ENCODE data around the gene STK40.

Gene STK40

DNA sequence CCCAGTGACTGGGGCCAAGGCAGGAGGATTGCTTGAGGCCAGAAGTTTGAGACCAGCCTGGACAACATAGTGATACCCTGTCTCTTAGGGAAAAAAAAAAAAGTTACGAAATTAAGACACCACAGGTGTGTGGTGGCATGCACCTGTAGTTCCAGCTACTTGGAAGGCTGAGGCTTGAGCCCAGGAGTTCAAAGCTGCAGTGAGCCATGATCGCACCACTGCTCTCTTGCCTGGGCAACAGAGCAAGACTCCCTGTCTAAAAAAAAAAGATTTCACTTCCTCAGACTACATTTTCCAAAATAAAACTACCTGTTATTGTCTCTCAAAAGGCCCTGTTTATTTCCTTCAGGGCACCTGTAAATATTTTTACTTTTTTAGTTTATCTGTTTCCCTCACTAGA is 4.7 kb upstream of the STK40 start:
- no peak overlapping the region for H3K9ac ChIP-seq
- H3K79me2 ChIP-seq: no peaks in the 10 kb centered on the region

DNA sequence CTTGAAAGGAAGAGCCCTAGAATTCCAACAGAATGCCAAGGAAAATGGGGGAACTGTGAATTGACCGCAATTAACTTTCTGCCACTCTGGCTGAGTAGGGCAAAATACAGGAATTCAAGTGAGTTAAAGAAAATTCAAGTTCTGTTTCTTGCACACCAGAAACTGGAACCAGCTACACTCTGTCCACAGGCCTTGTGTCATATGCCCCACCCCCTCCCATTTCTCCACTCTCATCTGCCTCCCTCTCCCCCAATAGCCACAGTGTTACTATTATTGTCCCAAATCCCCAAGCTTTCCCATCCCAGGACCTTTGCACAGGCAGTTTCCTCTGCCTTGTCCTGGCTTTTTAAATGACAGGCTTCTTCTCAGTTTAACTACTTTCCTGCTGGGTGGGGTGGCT is 4.3 kb upstream of the STK40 start:
- Histone ChIP-seq H3K4me1 (peaks cover 14% of the 10 kb centered on the region), H3K36me3 (ENCODE audit: control insufficient read depth, insufficient read depth, low read length) (no peaks in the 10 kb centered on the region), H3K27ac (no peak overlapping the region), H3K27me3 (ENCODE audit: control insufficient read depth, insufficient read depth, low read length) (no peaks in the 10 kb centered on the region), H2AFZ (no peak overlapping the region), H3K79me2 (no peaks in the 10 kb centered on the region), H3K9me3 (ENCODE audit: control insufficient read depth, low read length) (no peaks in the 10 kb centered on the region), H3K4me2 (ENCODE audit: low read length) (no peak overlapping the region), H3K4me3 (ENCODE audit: low read depth, low read length) (no peak overlapping the region), H3K9ac (no peak overlapping the region)
- TF ChIP-seq, protein P1, sequence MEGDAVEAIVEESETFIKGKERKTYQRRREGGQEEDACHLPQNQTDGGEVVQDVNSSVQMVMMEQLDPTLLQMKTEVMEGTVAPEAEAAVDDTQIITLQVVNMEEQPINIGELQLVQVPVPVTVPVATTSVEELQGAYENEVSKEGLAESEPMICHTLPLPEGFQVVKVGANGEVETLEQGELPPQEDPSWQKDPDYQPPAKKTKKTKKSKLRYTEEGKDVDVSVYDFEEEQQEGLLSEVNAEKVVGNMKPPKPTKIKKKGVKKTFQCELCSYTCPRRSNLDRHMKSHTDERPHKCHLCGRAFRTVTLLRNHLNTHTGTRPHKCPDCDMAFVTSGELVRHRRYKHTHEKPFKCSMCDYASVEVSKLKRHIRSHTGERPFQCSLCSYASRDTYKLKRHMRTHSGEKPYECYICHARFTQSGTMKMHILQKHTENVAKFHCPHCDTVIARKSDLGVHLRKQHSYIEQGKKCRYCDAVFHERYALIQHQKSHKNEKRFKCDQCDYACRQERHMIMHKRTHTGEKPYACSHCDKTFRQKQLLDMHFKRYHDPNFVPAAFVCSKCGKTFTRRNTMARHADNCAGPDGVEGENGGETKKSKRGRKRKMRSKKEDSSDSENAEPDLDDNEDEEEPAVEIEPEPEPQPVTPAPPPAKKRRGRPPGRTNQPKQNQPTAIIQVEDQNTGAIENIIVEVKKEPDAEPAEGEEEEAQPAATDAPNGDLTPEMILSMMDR (IDR thresholded peaks at IDR 0.05): no peak

More for the DNA sequence above, 4.7 kb upstream of the STK40 start:
- Histone ChIP-seq H3K4me2 (ENCODE audit: low read length) (no peak overlapping the region), H3K36me3 (ENCODE audit: control insufficient read depth, insufficient read depth, low read length) (no peaks in the 10 kb centered on the region), H3K9me3 (ENCODE audit: control insufficient read depth, low read length) (no peaks in the 10 kb centered on the region), H3K4me3 (ENCODE audit: low read depth, low read length) (no peak overlapping the region), H3K27ac (no peak overlapping the region), H3K4me1 (peaks cover 14% of the 10 kb centered on the region), H3K27me3 (ENCODE audit: control insufficient read depth, insufficient read depth, low read length) (no peaks in the 10 kb centered on the region), H2AFZ (no peak overlapping the region)
- TF ChIP-seq, protein P1 (IDR thresholded peaks at IDR 0.05): no peak

DNA sequence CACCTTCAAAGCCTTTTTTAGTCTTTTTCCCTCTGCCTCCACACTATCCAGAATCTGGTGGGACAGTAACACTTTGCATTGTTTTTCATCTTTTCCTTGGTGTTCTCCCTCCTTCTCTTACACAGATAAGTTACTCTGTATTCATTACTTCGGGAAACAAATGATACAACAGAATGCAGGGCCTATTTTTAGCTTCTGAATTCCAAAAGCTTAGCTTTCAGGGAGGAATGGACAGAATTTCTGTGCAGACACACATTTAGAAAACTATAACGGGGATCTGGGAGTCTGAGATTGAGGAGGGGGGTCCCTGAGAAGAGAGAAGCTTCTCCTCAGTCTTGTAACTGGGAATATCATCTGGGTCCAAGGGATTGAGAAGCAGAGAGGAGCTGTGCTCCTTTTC is 3.5 kb upstream of the STK40 start:
- Histone ChIP-seq H2AFZ (no peak overlapping the region), H3K27me3 (ENCODE audit: control insufficient read depth, insufficient read depth, low read length) (no peaks in the 10 kb centered on the region), H3K9ac (no peak overlapping the region), H3K79me2 (peaks cover 3% of the 10 kb centered on the region), H3K36me3 (ENCODE audit: control insufficient read depth, insufficient read depth, low read length) (no peaks in the 10 kb centered on the region), H3K9me3 (ENCODE audit: control insufficient read depth, low read length) (no peaks in the 10 kb centered on the region), H3K4me1 (peaks cover 14% of the 10 kb centered on the region), H3K4me2 (ENCODE audit: low read length) (no peak overlapping the region), H3K27ac (no peak overlapping the region), H3K4me3 (ENCODE audit: low read depth, low read length) (no peak overlapping the region)
- TF ChIP-seq, protein P1 (IDR thresholded peaks at IDR 0.05): no peak

DNA sequence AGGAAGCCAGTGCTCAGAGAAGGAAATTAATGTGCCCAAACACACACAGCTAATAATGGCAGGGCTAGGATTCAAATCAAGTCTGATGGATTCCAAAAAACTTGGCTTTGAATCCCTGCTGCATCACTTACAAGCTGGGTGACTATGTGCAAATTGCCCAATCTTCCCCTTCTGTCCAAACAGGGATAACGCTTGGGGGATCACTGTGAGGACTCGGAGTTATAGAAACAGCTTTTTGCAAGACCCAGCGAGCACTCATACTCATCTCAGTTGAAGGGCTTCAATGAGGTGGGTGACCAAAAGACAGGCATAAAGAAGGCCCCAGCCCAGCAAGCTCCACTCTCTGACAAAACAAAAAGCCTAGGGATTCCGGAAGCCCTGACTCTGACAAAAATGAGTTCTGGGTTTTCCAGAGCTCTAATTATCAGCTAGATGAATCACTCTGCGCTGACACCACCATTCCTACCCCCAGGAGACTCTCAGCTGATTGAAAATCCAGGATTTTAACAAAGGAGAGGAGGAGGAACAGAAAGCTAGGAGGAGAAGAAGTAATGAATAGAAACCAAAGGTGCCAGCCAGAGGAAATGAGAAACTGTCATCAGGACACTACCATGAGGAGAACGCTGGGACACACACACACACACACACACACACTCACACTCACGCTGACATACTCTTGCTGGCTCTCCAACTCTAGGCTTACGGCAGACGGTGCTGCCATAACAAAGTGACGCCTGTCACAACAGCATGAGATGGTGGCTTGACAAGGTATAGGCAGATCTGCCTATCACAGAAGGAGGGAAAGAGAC is 1.6 kb upstream of the STK40 start:
- Histone ChIP-seq H3K4me1 (peaks cover 14% of the 10 kb centered on the region), H3K9ac (no peak overlapping the region), H3K4me2 (ENCODE audit: low read length) (peak overlapping the region; percentile 99), H3K79me2 (peaks cover 9% of the 10 kb centered on the region), H3K4me3 (ENCODE audit: low read depth, low read length) (no peak overlapping the region), H2AFZ (peak overlapping the region; percentile 86), H3K27me3 (ENCODE audit: control insufficient read depth, insufficient read depth, low read length) (no peaks in the 10 kb centered on the region), H3K9me3 (ENCODE audit: control insufficient read depth, low read length) (no peaks in the 10 kb centered on the region), H3K27ac (peak overlapping the region; percentile 96), H3K36me3 (ENCODE audit: control insufficient read depth, insufficient read depth, low read length) (no peaks in the 10 kb centered on the region)
- TF ChIP-seq, protein P1 (IDR thresholded peaks at IDR 0.05): no peak
